ENCODE results near the gene PANK4.

PANK4 gene

GRCh38 chr1:2516124-2516523 lies 10.3 kb downstream of the PANK4 start:
- no peak for DNase-seq
- Histone ChIP-seq H3K56ac (ENCODE audit: low read length) (no peak overlapping the region), H4K5ac (ENCODE audit: low read length) (no peak overlapping the region), H3K4me3 (ENCODE audit: low read length) (no peak overlapping the region), H3K79me2 (ENCODE audit: control insufficient read depth, insufficient read depth, low read length) (no peaks in the 10 kb centered on the region), H4K8ac (ENCODE audit: low read depth, low read length) (no peak overlapping the region), H3K27me3 (ENCODE audit: insufficient read depth, low read length, poor library complexity) (no peaks in the 10 kb centered on the region), H3K9ac (ENCODE audit: low read length) (no peak overlapping the region), H3K79me1 (ENCODE audit: low read length) (no peaks in the 10 kb centered on the region), H3K23ac (ENCODE audit: low read length) (no peak overlapping the region), H2BK5ac (ENCODE audit: low read length) (no peak overlapping the region), H2BK15ac (replicated peaks; ENCODE audit: low read depth) (no peak overlapping the region), H2AK5ac (ENCODE audit: low read length) (no peak overlapping the region), H2BK120ac (ENCODE audit: low read depth, low read length) (no peak overlapping the region), H3K4me2 (ENCODE audit: low read length) (no peak overlapping the region), H3K4me1 (ENCODE audit: control insufficient read depth, low read depth, low read length) (no peaks in the 10 kb centered on the region), H3K27ac (ENCODE audit: low read depth, low read length) (no peak overlapping the region), H3K18ac (ENCODE audit: low read length) (no peak overlapping the region), H3K36me3 (ENCODE audit: control insufficient read depth, insufficient read depth, low read length) (peaks cover 9% of the 10 kb centered on the region), H3K4ac (ENCODE audit: low read depth, low read length) (no peak overlapping the region)
- no CpG with 5 or more reads among the region's 17 CpGs for WGBS (ENCODE audit: extremely low coverage, insufficient coverage, low lambda C conversion rate)

GRCh38 chr1:2515763-2516080 lies 10.7 kb downstream of the PANK4 start:
- no peak overlapping the region for H3K18ac ChIP-seq (ENCODE audit: low read length)
- no peak overlapping the region for H2AK5ac ChIP-seq (ENCODE audit: low read length)
- no peak overlapping the region for H4K8ac ChIP-seq (ENCODE audit: low read depth, low read length)
- no peak for DNase-seq
- H3K9ac ChIP-seq (ENCODE audit: low read length) = no peak overlapping the region
- no peak overlapping the region for H2BK15ac ChIP-seq (replicated peaks; ENCODE audit: low read depth)
- no peak overlapping the region for H3K4me3 ChIP-seq (ENCODE audit: low read length)
- H2BK5ac ChIP-seq (ENCODE audit: low read length) = no peak overlapping the region
- H3K4me1 ChIP-seq (ENCODE audit: control insufficient read depth, low read depth, low read length) = no peaks in the 10 kb centered on the region
- H3K27ac ChIP-seq (ENCODE audit: low read depth, low read length) = no peak overlapping the region
- H3K79me2 ChIP-seq (ENCODE audit: control insufficient read depth, insufficient read depth, low read length) = no peaks in the 10 kb centered on the region
- no CpG with 5 or more reads among the region's 11 CpGs for WGBS (ENCODE audit: extremely low coverage, insufficient coverage, low lambda C conversion rate)
- no peak overlapping the region for H4K5ac ChIP-seq (ENCODE audit: low read length)
- H3K27me3 ChIP-seq (ENCODE audit: insufficient read depth, low read length, poor library complexity) = no peaks in the 10 kb centered on the region
- no peak overlapping the region for H3K23ac ChIP-seq (ENCODE audit: low read length)
- no peak overlapping the region for H2BK120ac ChIP-seq (ENCODE audit: low read depth, low read length)
- H3K4me2 ChIP-seq (ENCODE audit: low read length) = no peak overlapping the region
- H3K36me3 ChIP-seq (ENCODE audit: control insufficient read depth, insufficient read depth, low read length) = peaks cover 8% of the 10 kb centered on the region
- no peaks in the 10 kb centered on the region for H3K79me1 ChIP-seq (ENCODE audit: low read length)
- no peak overlapping the region for H3K4ac ChIP-seq (ENCODE audit: low read depth, low read length)
- H3K56ac ChIP-seq (ENCODE audit: low read length) = no peak overlapping the region

- Histone ChIP-seq H2AK5ac (ENCODE audit: low read length) (no peak overlapping the region), H2BK5ac (ENCODE audit: low read length) (no peak overlapping the region), H3K4me3 (ENCODE audit: low read length) (no peak overlapping the region), H3K4ac (ENCODE audit: low read depth, low read length) (no peak overlapping the region), H4K8ac (ENCODE audit: low read depth, low read length) (no peak overlapping the region), H4K5ac (ENCODE audit: low read length) (no peak overlapping the region), H2BK15ac (replicated peaks; ENCODE audit: low read depth) (no peak overlapping the region), H3K23ac (ENCODE audit: low read length) (no peak overlapping the region), H3K9ac (ENCODE audit: low read length) (no peak overlapping the region), H3K27me3 (ENCODE audit: insufficient read depth, low read length, poor library complexity) (no peaks in the 10 kb centered on the region), H3K36me3 (ENCODE audit: control insufficient read depth, insufficient read depth, low read length) (peaks cover 6% of the 10 kb centered on the region), H3K27ac (ENCODE audit: low read depth, low read length) (no peak overlapping the region), H3K79me2 (ENCODE audit: control insufficient read depth, insufficient read depth, low read length) (no peaks in the 10 kb centered on the region), H3K79me1 (ENCODE audit: low read length) (no peaks in the 10 kb centered on the region), H3K18ac (ENCODE audit: low read length) (no peak overlapping the region), H3K56ac (ENCODE audit: low read length) (no peak overlapping the region), H2BK120ac (ENCODE audit: low read depth, low read length) (no peak overlapping the region), H3K4me1 (ENCODE audit: control insufficient read depth, low read depth, low read length) (no peaks in the 10 kb centered on the region), H3K4me2 (ENCODE audit: low read length) (no peak overlapping the region)
- no peak for DNase-seq
- no CpG with 5 or more reads among the region's 45 CpGs for WGBS (ENCODE audit: extremely low coverage, insufficient coverage, low lambda C conversion rate)
Measured at GRCh38 chr1:2514863-2515762, 11.3 kb downstream of the PANK4 start.

- no CpG with 5 or more reads among the region's 43 CpGs for WGBS (ENCODE audit: extremely low coverage, insufficient coverage, low lambda C conversion rate)
Measured at GRCh38 chr1:2513939-2514652, 12.3 kb downstream of the PANK4 start.

GRCh38 chr1:2512862-2513421 lies 13.5 kb downstream of the PANK4 start:
- Histone ChIP-seq H3K56ac (ENCODE audit: low read length) (no peak overlapping the region), H3K27ac (ENCODE audit: low read depth, low read length) (no peak overlapping the region), H3K23ac (ENCODE audit: low read length) (no peak overlapping the region), H3K79me1 (ENCODE audit: low read length) (no peaks in the 10 kb centered on the region), H3K4me3 (ENCODE audit: low read length) (no peak overlapping the region), H2AK5ac (ENCODE audit: low read length) (no peak overlapping the region), H3K79me2 (ENCODE audit: control insufficient read depth, insufficient read depth, low read length) (no peaks in the 10 kb centered on the region), H3K27me3 (ENCODE audit: insufficient read depth, low read length, poor library complexity) (no peaks in the 10 kb centered on the region), H3K9ac (ENCODE audit: low read length) (no peak overlapping the region), H3K4me2 (ENCODE audit: low read length) (no peak overlapping the region), H3K4ac (ENCODE audit: low read depth, low read length) (no peak overlapping the region), H2BK5ac (ENCODE audit: low read length) (no peak overlapping the region), H3K18ac (ENCODE audit: low read length) (no peak overlapping the region), H3K36me3 (ENCODE audit: control insufficient read depth, insufficient read depth, low read length) (peaks cover 11% of the 10 kb centered on the region), H4K8ac (ENCODE audit: low read depth, low read length) (no peak overlapping the region), H4K5ac (ENCODE audit: low read length) (no peak overlapping the region), H2BK15ac (replicated peaks; ENCODE audit: low read depth) (no peak overlapping the region), H2BK120ac (ENCODE audit: low read depth, low read length) (no peak overlapping the region), H3K4me1 (ENCODE audit: control insufficient read depth, low read depth, low read length) (no peaks in the 10 kb centered on the region)
- no CpG with 5 or more reads among the region's 31 CpGs for WGBS (ENCODE audit: extremely low coverage, insufficient coverage, low lambda C conversion rate)
- DNase-seq = no peak

More at GRCh38 chr1:2513939-2514652, 12.3 kb downstream of the PANK4 start:
- H2BK120ac ChIP-seq (ENCODE audit: low read depth, low read length) = no peak overlapping the region
- no peak overlapping the region for H4K5ac ChIP-seq (ENCODE audit: low read length)
- no peak overlapping the region for H3K4ac ChIP-seq (ENCODE audit: low read depth, low read length)
- H3K27me3 ChIP-seq (ENCODE audit: insufficient read depth, low read length, poor library complexity) = no peaks in the 10 kb centered on the region
- H4K8ac ChIP-seq (ENCODE audit: low read depth, low read length) = no peak overlapping the region
- H3K27ac ChIP-seq (ENCODE audit: low read depth, low read length) = no peak overlapping the region
- H3K4me2 ChIP-seq (ENCODE audit: low read length) = no peak overlapping the region
- no peak overlapping the region for H3K9ac ChIP-seq (ENCODE audit: low read length)
- no peaks in the 10 kb centered on the region for H3K79me1 ChIP-seq (ENCODE audit: low read length)
- no peak overlapping the region for H2BK15ac ChIP-seq (replicated peaks; ENCODE audit: low read depth)
- H3K18ac ChIP-seq (ENCODE audit: low read length) = no peak overlapping the region
- no peak for DNase-seq
- no peak overlapping the region for H3K23ac ChIP-seq (ENCODE audit: low read length)
- H3K4me3 ChIP-seq (ENCODE audit: low read length) = no peak overlapping the region
- H3K56ac ChIP-seq (ENCODE audit: low read length) = no peak overlapping the region
- H3K36me3 ChIP-seq (ENCODE audit: control insufficient read depth, insufficient read depth, low read length) = peaks cover 8% of the 10 kb centered on the region
- H3K79me2 ChIP-seq (ENCODE audit: control insufficient read depth, insufficient read depth, low read length) = no peaks in the 10 kb centered on the region
- no peaks in the 10 kb centered on the region for H3K4me1 ChIP-seq (ENCODE audit: control insufficient read depth, low read depth, low read length)
- H2AK5ac ChIP-seq (ENCODE audit: low read length) = no peak overlapping the region
- H2BK5ac ChIP-seq (ENCODE audit: low read length) = no peak overlapping the region

All from mesendoderm (in vitro differentiated cells).